ENCODE results near the gene ANGPTL1.
"Not testable (repeated sequence)": the region's sequence is repeated elsewhere in the genome, so short reads cannot be mapped to it uniquely, and the experiment has no call there.

ANGPTL1 gene

DNA sequence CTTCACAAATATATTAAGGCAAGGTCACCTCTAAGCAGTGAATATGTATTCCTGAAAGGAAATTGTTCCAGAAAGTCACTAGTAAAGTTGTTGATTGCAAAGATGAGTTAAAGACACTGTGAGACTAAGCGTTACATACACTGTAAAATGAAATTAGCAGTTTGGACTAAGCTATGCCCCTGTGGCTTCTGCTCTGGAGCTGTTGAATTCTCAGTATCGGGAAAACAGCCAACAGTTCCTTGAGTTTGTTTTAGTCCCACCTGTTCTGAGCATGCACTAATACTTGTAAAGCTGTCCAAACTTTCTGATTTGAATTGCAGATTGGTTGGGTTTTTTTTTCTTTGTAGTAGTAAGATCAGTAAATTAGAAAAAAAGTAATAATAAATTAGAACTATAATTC, 21.0 kb downstream of the ANGPTL1 start:
- Histone ChIP-seq H3K9ac (ENCODE audit: low read length) (no peak overlapping the region), H3K9me2 (ENCODE audit: low read depth, low read length) (no peaks in the 10 kb centered on the region), H3K27me3 (ENCODE audit: insufficient read depth, low read length) (no peaks in the 10 kb centered on the region), H3K4me3 (ENCODE audit: low read depth, low read length, poor library complexity, severe bottlenecking) (no peak overlapping the region), H3K79me2 (ENCODE audit: insufficient read depth, low read length) (no peaks in the 10 kb centered on the region), H3K36me3 (ENCODE audit: insufficient read depth, low read length) (peaks cover 94% of the 10 kb centered on the region), H3K9me3 (ENCODE audit: low read length) (no peaks in the 10 kb centered on the region), H3K27ac (ENCODE audit: low read depth, low read length, poor library complexity, severe bottlenecking) (no peak overlapping the region), H4K20me1 (ENCODE audit: insufficient read depth, low read length) (no peaks in the 10 kb centered on the region), H3F3A (ENCODE audit: insufficient read depth, low read length) (0 out of 2 replicates have a peak, but pooled peaks cover 5% of the 10 kb centered on the region), H2AFZ (ENCODE audit: low read length) (no peak overlapping the region), H3K4me1 (ENCODE audit: insufficient read depth, low read length, severe bottlenecking) (no peaks in the 10 kb centered on the region), H3K4me2 (ENCODE audit: low read length) (no peak overlapping the region)
- TF ChIP-seq EZH2 (IDR thresholded peaks at IDR 0.05; ENCODE audit: borderline replicate concordance, low read length) = no peak
- TF ChIP-seq, protein P1, sequence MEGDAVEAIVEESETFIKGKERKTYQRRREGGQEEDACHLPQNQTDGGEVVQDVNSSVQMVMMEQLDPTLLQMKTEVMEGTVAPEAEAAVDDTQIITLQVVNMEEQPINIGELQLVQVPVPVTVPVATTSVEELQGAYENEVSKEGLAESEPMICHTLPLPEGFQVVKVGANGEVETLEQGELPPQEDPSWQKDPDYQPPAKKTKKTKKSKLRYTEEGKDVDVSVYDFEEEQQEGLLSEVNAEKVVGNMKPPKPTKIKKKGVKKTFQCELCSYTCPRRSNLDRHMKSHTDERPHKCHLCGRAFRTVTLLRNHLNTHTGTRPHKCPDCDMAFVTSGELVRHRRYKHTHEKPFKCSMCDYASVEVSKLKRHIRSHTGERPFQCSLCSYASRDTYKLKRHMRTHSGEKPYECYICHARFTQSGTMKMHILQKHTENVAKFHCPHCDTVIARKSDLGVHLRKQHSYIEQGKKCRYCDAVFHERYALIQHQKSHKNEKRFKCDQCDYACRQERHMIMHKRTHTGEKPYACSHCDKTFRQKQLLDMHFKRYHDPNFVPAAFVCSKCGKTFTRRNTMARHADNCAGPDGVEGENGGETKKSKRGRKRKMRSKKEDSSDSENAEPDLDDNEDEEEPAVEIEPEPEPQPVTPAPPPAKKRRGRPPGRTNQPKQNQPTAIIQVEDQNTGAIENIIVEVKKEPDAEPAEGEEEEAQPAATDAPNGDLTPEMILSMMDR (IDR thresholded peaks at IDR 0.05; ENCODE audit: low read length) = no peak

DNA sequence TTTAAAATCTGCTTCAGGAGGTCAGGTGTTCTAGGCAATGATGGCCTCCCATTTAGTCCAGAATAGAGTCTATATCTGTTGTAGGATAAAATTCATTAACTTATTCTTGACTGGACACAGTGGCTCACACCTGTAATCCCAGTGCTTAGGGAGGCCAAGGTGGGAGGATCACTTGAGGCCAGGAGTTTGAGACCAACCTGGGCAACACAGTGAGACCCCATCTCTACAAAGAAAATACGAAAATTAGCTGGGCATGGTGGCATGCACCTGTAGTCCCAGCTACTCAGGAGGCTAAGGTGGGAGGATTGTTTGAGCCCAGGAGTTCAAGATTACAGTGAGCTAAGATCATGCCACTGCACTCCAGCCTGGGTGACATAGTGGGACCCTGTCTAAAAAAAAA, 23.0 kb downstream of the ANGPTL1 start:
- H4K20me1 ChIP-seq (ENCODE audit: insufficient read depth, low read length); H3K79me2 ChIP-seq (ENCODE audit: insufficient read depth, low read length); H2AFZ ChIP-seq (ENCODE audit: low read length); H3K9ac ChIP-seq (ENCODE audit: low read length); H3K4me3 ChIP-seq (ENCODE audit: low read depth, low read length, poor library complexity, severe bottlenecking); H3K4me2 ChIP-seq (ENCODE audit: low read length); H3K27me3 ChIP-seq (ENCODE audit: insufficient read depth, low read length); H3K4me1 ChIP-seq (ENCODE audit: insufficient read depth, low read length, severe bottlenecking); H3F3A ChIP-seq (ENCODE audit: insufficient read depth, low read length); H3K9me2 ChIP-seq (ENCODE audit: low read depth, low read length); H3K27ac ChIP-seq (ENCODE audit: low read depth, low read length, poor library complexity, severe bottlenecking); H3K9me3 ChIP-seq (ENCODE audit: low read length): not testable (repeated sequence)
- H3K36me3 ChIP-seq (ENCODE audit: insufficient read depth, low read length) = peaks cover 90% of the 10 kb centered on the region

GRCh38 chr1:178847396-178847849, 23.5 kb downstream of the ANGPTL1 start:
- Histone ChIP-seq H3K27me3 (ENCODE audit: insufficient read depth, low read length) (no peaks in the 10 kb centered on the region), H2AFZ (ENCODE audit: low read length) (no peak overlapping the region), H3K4me2 (ENCODE audit: low read length) (no peak overlapping the region), H3K9ac (ENCODE audit: low read length) (no peak overlapping the region), H3K9me2 (ENCODE audit: low read depth, low read length) (no peaks in the 10 kb centered on the region), H3K4me3 (ENCODE audit: low read depth, low read length, poor library complexity, severe bottlenecking) (no peak overlapping the region), H3K27ac (ENCODE audit: low read depth, low read length, poor library complexity, severe bottlenecking) (no peak overlapping the region), H3K9me3 (ENCODE audit: low read length) (no peaks in the 10 kb centered on the region), H4K20me1 (ENCODE audit: insufficient read depth, low read length) (no peaks in the 10 kb centered on the region), H3K36me3 (ENCODE audit: insufficient read depth, low read length) (peaks cover 85% of the 10 kb centered on the region; the same call in 1 of the 2 replicates), H3F3A (ENCODE audit: insufficient read depth, low read length) (0 out of 2 replicates have a peak, but pooled peaks cover 5% of the 10 kb centered on the region), H3K4me1 (ENCODE audit: insufficient read depth, low read length, severe bottlenecking) (no peaks in the 10 kb centered on the region), H3K79me2 (ENCODE audit: insufficient read depth, low read length) (no peaks in the 10 kb centered on the region)
- TF ChIP-seq, protein P1 (IDR thresholded peaks at IDR 0.05; ENCODE audit: low read length) = no peak
- TF ChIP-seq EZH2 (IDR thresholded peaks at IDR 0.05; ENCODE audit: borderline replicate concordance, low read length) = no peak

- no peaks in the 10 kb centered on the region for H3K27me3 ChIP-seq (ENCODE audit: insufficient read depth, low read length)
- H3K27ac ChIP-seq (ENCODE audit: low read depth, low read length, poor library complexity, severe bottlenecking) = no peak overlapping the region
- peaks cover 73% of the 10 kb centered on the region; the same call in 1 of the 2 replicates for H3K36me3 ChIP-seq (ENCODE audit: insufficient read depth, low read length)
- no peaks in the 10 kb centered on the region for H4K20me1 ChIP-seq (ENCODE audit: insufficient read depth, low read length)
- no peaks in the 10 kb centered on the region for H3K9me2 ChIP-seq (ENCODE audit: low read depth, low read length)
- 0 out of 2 replicates have a peak, but pooled peaks cover 5% of the 10 kb centered on the region for H3F3A ChIP-seq (ENCODE audit: insufficient read depth, low read length)
- no peaks in the 10 kb centered on the region for H3K9me3 ChIP-seq (ENCODE audit: low read length)
- no peaks in the 10 kb centered on the region for H3K79me2 ChIP-seq (ENCODE audit: insufficient read depth, low read length)
- no peak overlapping the region for H3K4me3 ChIP-seq (ENCODE audit: low read depth, low read length, poor library complexity, severe bottlenecking)
- no peak overlapping the region for H3K9ac ChIP-seq (ENCODE audit: low read length)
- H3K4me1 ChIP-seq (ENCODE audit: insufficient read depth, low read length, severe bottlenecking) = no peaks in the 10 kb centered on the region
- TF ChIP-seq EZH2 (IDR thresholded peaks at IDR 0.05; ENCODE audit: borderline replicate concordance, low read length) = no peak
- TF ChIP-seq, protein P1 (IDR thresholded peaks at IDR 0.05; ENCODE audit: low read length) = no peak
- H3K4me2 ChIP-seq (ENCODE audit: low read length) = no peak overlapping the region
- H2AFZ ChIP-seq (ENCODE audit: low read length) = no peak overlapping the region
Observed at GRCh38 chr1:178846306-178846705, 24.6 kb downstream of the ANGPTL1 start.
